Psoas muscle (tissue), 8 donors: ENCODE data around the gene CENPX. TPM values are rescaled to one million over a fixed set of nuclear protein-coding genes. Genes with fewer than 3 reads are reported as not detected.
A peak's percentile ranks its signal among the peaks of the same experiment; 100 is the strongest.

Experiments used
- ATAC-seq, 4 donors: fragments of 200-7000 bp; cut with Tn5 transposase; one replicate each; pipeline ENCODE4 v1.9.1; 2020; ENCODE audit warnings: moderate library complexity in 3 of 4, mild to moderate bottlenecking in 2 of 4
- DNase-seq, 2 donors: peaks; one replicate each; pipeline ENCODE4 v3.0.0-alpha.2; 2020
- H3K27ac ChIP-seq: fragments of 200-600 bp; one replicate; pipeline ENCODE4 v1.8.0; 2022
- H3K27me3 ChIP-seq, 3 donors: fragments of 200-600 bp in 1 of 3; one replicate each; pipeline versions ENCODE4 v1.6.1 to v1.8.0; 2013 to 2022; ENCODE audit warnings: low read length in 2 of 3, mild to moderate bottlenecking in 2 of 3, moderate library complexity in 1 of 3; ENCODE audit not compliant: insufficient read depth in 3 of 3
- H3K36me3 ChIP-seq, 2 donors: fragments of 200-600 bp in 1 of 2; one replicate each; pipeline versions ENCODE4 v1.6.1 to v1.8.0; 2013 to 2022; ENCODE audit warnings: low read depth in 1 of 2, mild to moderate bottlenecking in 1 of 2, moderate library complexity in 1 of 2; ENCODE audit not compliant: insufficient read depth in 1 of 2
- H3K4me1 ChIP-seq: fragments of 200-600 bp; one replicate; pipeline ENCODE4 v1.8.0; 2022
- H3K4me3 ChIP-seq: fragments of 200-600 bp; one replicate; pipeline ENCODE4 v1.8.0; 2022; ENCODE audit warnings: mild to moderate bottlenecking
- H3K9me3 ChIP-seq: fragments of 200-600 bp; one replicate; pipeline ENCODE4 v1.8.0; 2022
- WGBS, 3 donors: extraction: QIAGEN DNeasy Blood & Tissue Kit; methylation state at CpG; one replicate each; pipeline versions ENCODE4 v1.1.6 to v1.1.7; 2013; 5-methylcytosine and 5-hydroxymethylcytosine counted together
- intact Hi-C, 2 donors: fragments of 100-400 bp; cut with DNase I; formaldehyde crosslinking; loops; one replicate each; pipeline versions ENCODE4 v1.11.0 to v1.14.2; 2022
- polyA plus RNA-seq, 3 donors: library from polyadenylated mRNA; stranded (reverse); fragments of 200-250 nt; gene quantifications; one replicate each; pipeline ENCODE4 v1.2.3, GENCODE V29; 2013
- total RNA-seq, 4 donors: library from RNA; stranded (reverse); fragmentation: NEBNext Ultra II Directional in 2 of 4; extraction: Animal tissue kit (Norgen Biotek cat#: 25700) in 2 of 4; gene quantifications; one replicate each; pipeline versions ENCODE4 v1.2.1 to v1.2.4, GENCODE V29; 2021 to 2023
- TF ChIP-seq, protein P1 (sequence below): fragments of 200-600 bp; IDR thresholded peaks from one replicate; pipeline ENCODE4 v1.8.0; 2022; ENCODE audit warnings: antibody characterized with exemption
- donor health status: healthy with polysubstance abuse.
- donor health status: DM: no; HTN: no; CAD: no; lungs with moderate emphysema.
- donor health status: Bipolar disorder and iron deficiency.
- donor health status: healthy.
- donor health status: DM: yes; HTN: yes; CAD: no.
- donor health status: DM: no; HTN: no; CAD: no.
- donor health status: DM: no; HTN: no; CAD: no.
- donor health status: DM: yes; HTN: yes; CAD: no.

The CENPX gene
- total and polyA plus RNA-seq, 7 donors, result 15.9 to 79.4 (median 24.6) TPM

DNA sequence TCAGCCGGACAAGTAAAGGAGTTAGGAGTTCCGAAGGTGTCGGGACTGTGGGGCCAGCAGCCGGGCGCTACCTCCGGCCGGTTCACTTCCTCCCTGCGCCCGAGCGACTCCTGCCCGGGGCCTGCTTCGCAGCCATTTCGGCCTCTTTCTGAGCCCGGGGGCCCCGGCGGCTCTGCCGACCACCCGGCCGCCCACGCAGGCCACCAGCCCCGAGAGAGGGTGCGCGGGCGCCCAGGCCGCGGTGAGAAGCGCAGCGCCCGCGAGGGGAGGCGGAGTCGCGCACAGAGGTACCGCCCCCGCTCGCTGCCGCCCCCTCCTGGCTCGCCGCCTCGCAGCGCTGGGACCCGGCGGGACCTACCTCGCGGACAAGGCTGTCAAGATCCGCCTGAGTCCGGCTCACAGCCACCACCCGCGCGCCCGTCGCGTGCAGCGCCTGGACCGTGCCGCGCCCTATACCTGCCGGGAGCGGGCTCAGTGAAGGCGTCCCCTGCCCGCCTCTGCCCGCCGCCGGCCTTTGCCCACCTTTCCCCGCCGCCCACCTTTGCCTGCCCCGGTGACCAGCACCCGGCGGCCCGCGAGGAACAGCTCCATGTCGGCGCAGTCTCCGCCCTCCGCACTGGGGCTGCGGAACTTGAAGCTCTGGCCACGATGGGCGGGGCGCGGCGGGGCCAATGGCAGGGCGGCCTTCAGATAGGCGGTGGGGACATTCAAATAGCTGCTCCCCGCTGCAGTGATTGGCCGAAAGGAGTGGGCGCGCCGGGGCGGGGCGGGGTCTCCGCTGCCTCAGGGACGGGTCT is 14.6 kb upstream of the CENPX start, which contains the start of gene DCXR:
TSS of gene DCXR (minus strand) at position 606 of the 797 bp plus-strand sequence. CDS start at position 591, 15 bp downstream.
- TF ChIP-seq, protein P1, sequence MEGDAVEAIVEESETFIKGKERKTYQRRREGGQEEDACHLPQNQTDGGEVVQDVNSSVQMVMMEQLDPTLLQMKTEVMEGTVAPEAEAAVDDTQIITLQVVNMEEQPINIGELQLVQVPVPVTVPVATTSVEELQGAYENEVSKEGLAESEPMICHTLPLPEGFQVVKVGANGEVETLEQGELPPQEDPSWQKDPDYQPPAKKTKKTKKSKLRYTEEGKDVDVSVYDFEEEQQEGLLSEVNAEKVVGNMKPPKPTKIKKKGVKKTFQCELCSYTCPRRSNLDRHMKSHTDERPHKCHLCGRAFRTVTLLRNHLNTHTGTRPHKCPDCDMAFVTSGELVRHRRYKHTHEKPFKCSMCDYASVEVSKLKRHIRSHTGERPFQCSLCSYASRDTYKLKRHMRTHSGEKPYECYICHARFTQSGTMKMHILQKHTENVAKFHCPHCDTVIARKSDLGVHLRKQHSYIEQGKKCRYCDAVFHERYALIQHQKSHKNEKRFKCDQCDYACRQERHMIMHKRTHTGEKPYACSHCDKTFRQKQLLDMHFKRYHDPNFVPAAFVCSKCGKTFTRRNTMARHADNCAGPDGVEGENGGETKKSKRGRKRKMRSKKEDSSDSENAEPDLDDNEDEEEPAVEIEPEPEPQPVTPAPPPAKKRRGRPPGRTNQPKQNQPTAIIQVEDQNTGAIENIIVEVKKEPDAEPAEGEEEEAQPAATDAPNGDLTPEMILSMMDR, result peak; percentile 67

DNA sequence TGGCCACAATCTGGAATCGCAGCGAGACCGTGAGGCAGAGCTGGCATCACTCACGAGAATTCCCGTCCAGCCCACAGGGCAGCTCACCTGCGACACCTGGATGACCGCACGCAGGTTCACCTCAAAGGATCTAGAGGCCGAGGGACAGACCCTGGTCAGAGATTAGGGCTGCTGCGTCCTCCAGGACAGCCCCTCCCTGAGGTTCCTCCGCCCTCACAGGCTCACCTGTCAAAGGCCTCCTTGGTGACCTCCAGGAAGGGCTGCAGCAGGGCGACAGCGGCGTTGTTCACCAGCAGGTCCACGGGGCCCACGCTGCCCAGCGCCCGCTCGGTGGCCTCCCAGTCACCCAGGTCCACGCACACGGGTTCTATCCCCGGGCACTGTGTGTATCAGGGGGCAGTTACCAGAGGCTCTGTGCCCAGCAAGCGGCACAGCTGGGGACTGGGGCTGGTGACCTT is 14.0 kb upstream of the CENPX start:
- Histone ChIP-seq H3K27ac (peak overlapping the region; percentile 93), H3K4me1 (peaks cover 12% of the 10 kb centered on the region), H3K4me3 (peak overlapping the region; percentile 70), H3K9me3 (no peaks in the 10 kb centered on the region), H3K27me3 (peaks cover 0 to 12% (median 0%) of the 10 kb centered on the region in 3 donors), H3K36me3 (peaks cover 0 to 7% of the 10 kb centered on the region in 2 donors)
- intact Hi-C loops, result loop anchor here in 1 of 2 donors (10.0 kb wide), 1 partner anchor 268 kb away; no protein-coding TSS in a partner anchor
- DNase-seq (no peak), ATAC-seq (peak in 2 of 4 donors; percentile 0 to 2)
- WGBS, 3 donors, result 27 to 35% (median 32%) methylated on average over 23 of the region's 23 CpGs
- TF ChIP-seq, protein P1, result no peak

More for the DNA sequence above, 14.6 kb upstream of the CENPX start, which contains the start of gene DCXR:
- H3K9me3 ChIP-seq, result no peaks in the 10 kb centered on the region
- 0 to 1% (median 1%) methylated on average over 39 to 92 of the region's 92 CpGs for WGBS, 3 donors
- intact Hi-C loops, result loop anchor here in 1 of 2 donors (10.0 kb wide), 1 partner anchor 268 kb away; no protein-coding TSS in a partner anchor
- H3K36me3 ChIP-seq, result peaks cover 0 to 7% of the 10 kb centered on the region in 2 donors
- peaks cover 0 to 7% (median 0%) of the 10 kb centered on the region in 3 donors for H3K27me3 ChIP-seq
- ATAC-seq (peak; percentile 94 to 97 (median 96)), DNase-seq (peak; percentile 99)
- peak within 1 kb of the TSS; percentile 70 for H3K4me3 ChIP-seq
- peak within 1 kb of the TSS; percentile 93 for H3K27ac ChIP-seq
- peaks cover 12% of the 10 kb centered on the region for H3K4me1 ChIP-seq

DNA sequence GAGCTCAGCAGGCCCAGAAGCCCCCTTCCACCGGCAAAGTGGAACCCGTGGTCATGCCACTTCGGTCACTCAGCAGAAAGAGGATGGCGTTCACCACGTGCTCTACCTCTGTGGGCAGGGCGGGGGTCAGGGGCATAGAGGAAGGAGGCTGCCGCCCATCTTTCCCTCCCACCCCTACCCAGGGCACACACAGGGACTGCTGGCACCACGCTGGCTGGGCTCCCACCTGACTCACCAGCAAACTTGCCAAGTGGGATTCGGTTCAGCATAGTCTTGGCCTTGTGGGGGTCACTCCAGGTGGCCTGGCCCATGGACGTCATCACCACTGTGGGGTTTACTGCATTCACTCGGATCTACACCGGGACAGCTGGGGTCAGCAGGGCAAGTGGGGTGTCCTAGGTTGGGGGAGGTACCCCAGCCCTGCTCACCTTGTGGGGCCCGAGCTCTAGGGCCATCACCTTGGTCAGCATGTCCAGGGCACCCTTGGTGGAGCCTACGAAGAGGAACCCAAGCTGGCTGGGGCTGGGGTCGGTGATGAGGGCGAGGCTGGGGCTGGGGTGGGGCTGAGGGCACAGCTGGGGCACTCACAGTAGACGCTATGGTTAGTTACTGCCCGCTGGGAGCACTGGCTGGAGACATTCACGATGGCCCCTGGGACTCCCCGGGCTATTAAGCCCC is 13.4 kb upstream of the CENPX start:
- WGBS, 3 donors, result 61 to 65% (median 64%) methylated on average over 20 of the region's 20 CpGs
- Histone ChIP-seq H3K27me3 (peaks cover 0 to 13% (median 0%) of the 10 kb centered on the region in 3 donors), H3K27ac (peak overlapping the region; percentile 93), H3K4me3 (peak overlapping the region; percentile 70), H3K9me3 (no peaks in the 10 kb centered on the region), H3K4me1 (peaks cover 12% of the 10 kb centered on the region), H3K36me3 (peaks cover 0 to 7% of the 10 kb centered on the region in 2 donors)
- intact Hi-C loops, result loop anchor here in 1 of 2 donors (10.0 kb wide), 1 partner anchor 269 kb away; no protein-coding TSS in a partner anchor
- TF ChIP-seq, protein P1, result no peak
- DNase-seq, result peak; percentile 58 to 79
- peak; percentile 25 to 60 (median 36) for ATAC-seq

DNA sequence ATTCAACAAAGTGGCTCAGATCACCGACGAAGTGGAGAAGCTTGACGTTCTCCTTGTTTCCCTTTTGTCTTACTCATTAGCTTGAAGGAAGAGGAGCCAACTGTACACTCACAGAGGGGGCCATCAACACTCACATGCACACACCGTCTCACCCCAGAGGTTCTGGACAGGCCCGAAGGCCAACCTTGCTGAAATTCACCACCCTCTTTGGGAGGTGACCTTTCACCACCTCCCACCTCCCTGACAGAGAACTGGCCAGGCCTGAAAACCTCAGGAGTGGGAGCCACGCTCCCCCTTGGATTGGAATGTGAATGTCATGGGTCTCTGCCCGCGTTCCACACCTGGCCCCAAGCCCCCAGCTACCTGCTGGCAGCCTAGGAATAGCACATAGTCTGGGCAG is 12.8 kb upstream of the CENPX start:
- no peak overlapping the region for H3K4me3 ChIP-seq
- no peak overlapping the region for H3K27ac ChIP-seq
- ATAC-seq (no peak), DNase-seq (no peak)
- TF ChIP-seq, protein P1, result no peak
- H3K4me1 ChIP-seq, result peaks cover 19% of the 10 kb centered on the region
- peaks cover 0 to 17% (median 0%) of the 10 kb centered on the region in 3 donors for H3K27me3 ChIP-seq
- intact Hi-C loops, result loop anchor here in 1 of 2 donors (10.0 kb wide), 1 partner anchor 269 kb away; no protein-coding TSS in a partner anchor
- H3K9me3 ChIP-seq, result no peaks in the 10 kb centered on the region
- 88 to 92% (median 89%) methylated on average over 8 of the region's 8 CpGs for WGBS, 3 donors
- H3K36me3 ChIP-seq, result peaks cover 0 to 7% of the 10 kb centered on the region in 2 donors
